IMR-90 (cell line): ENCODE measurements around the gene RNU2-63P. TPM values are rescaled to one million over a fixed set of nuclear protein-coding genes. Genes with fewer than 3 reads are reported as not detected.

Experiments
- ATAC-seq: fragments of 200-7000 bp; cut with Tn5 transposase; 2 replicates; pipeline ENCODE4 v1.9.1; 2020; ENCODE audit warnings: low read depth, mild to moderate bottlenecking, moderate library complexity
- BruUV-seq: library from RNA; stranded (reverse); fragments of 400-500 nt; replicated peaks from 2 replicates; lab custom pipeline; 2021; lab: Mats Ljungman, UMichigan
- CTCF ChIA-PET: fragments of 300-600 bp; formaldehyde crosslinking; extraction: SDS; loops from one replicate; lab custom pipeline; 2021; ENCODE audit warnings: antibody characterized with exemption; lab: Yijun Ruan, JAX
- POLR2A ChIA-PET: fragments of 300-600 bp; sonication (Branson Sonifier 250); formaldehyde crosslinking; loops from one replicate; lab custom pipeline; 2022; ENCODE audit warnings: antibody characterized with exemption; ENCODE audit not compliant: unreplicated experiment; lab: Charles Lee
- DNase-seq: peaks from one replicate; pipeline ENCODE4 v3.0.0; 2013
- H2AFZ ChIP-seq: replicated peaks from 2 replicates; pipeline ENCODE3; 2013; ENCODE audit warnings: low read length, mild to moderate bottlenecking; ENCODE audit not compliant: poor library complexity
- H2AK5ac ChIP-seq: 2 replicates; pipeline ENCODE4 v1.6.1; 2013; ENCODE audit warnings: low read depth, low read length, inconsistent platforms
- H2AK9ac ChIP-seq: replicated peaks from 2 replicates; pipeline ENCODE3; 2013; ENCODE audit warnings: mild to moderate bottlenecking, low read depth, low read length, moderate library complexity; ENCODE audit not compliant: poor library complexity
- H2BK120ac ChIP-seq: 2 replicates; pipeline ENCODE4 v1.6.1; 2013; ENCODE audit warnings: low read depth, low read length, inconsistent platforms
- H2BK15ac ChIP-seq: 3 replicates; pipeline ENCODE4 v1.6.1; 2013; ENCODE audit warnings: low read depth, low read length, inconsistent platforms
- H2BK20ac ChIP-seq: 2 replicates; pipeline ENCODE4 v1.6.1; 2013; ENCODE audit warnings: low read depth, mild to moderate bottlenecking, inconsistent platforms, low read length, moderate library complexity
- H2BK5ac ChIP-seq: 2 replicates; pipeline ENCODE4 v1.6.1; 2013; ENCODE audit warnings: mild to moderate bottlenecking, low read depth, low read length, inconsistent platforms; ENCODE audit not compliant: poor library complexity, severe bottlenecking
- H3K14ac ChIP-seq: replicated peaks from 2 replicates; pipeline ENCODE4 v1.6.1; 2013; ENCODE audit warnings: low read depth, low read length, inconsistent platforms
- H3K18ac ChIP-seq: 2 replicates; pipeline ENCODE4 v1.6.1; 2013; ENCODE audit warnings: low read depth, low read length, control low read depth
- H3K23ac ChIP-seq: 2 replicates; pipeline ENCODE4 v1.6.1; 2013; ENCODE audit warnings: low read depth, low read length, inconsistent platforms
- H3K27ac ChIP-seq: 2 replicates; pipeline ENCODE4 v1.5.1; 2013; ENCODE audit warnings: mild to moderate bottlenecking, control low read depth, low read length; ENCODE audit not compliant: insufficient read depth
- H3K27me3 ChIP-seq: 2 replicates; pipeline ENCODE4 v1.6.1; 2013; ENCODE audit warnings: low read length; ENCODE audit not compliant: control insufficient read depth, insufficient read depth
- H3K36me3 ChIP-seq: 2 replicates; pipeline ENCODE4 v1.6.1; 2013; ENCODE audit warnings: low read length, mixed read lengths; ENCODE audit not compliant: control insufficient read depth, insufficient read depth
- H3K4ac ChIP-seq: 2 replicates; pipeline ENCODE4 v1.6.1; 2013; ENCODE audit warnings: low read depth, low read length, inconsistent platforms
- H3K4me1 ChIP-seq: 2 replicates; pipeline ENCODE4 v1.6.1; 2013; ENCODE audit warnings: low read length, mixed read lengths; ENCODE audit not compliant: control insufficient read depth, insufficient read depth
- H3K4me2 ChIP-seq: 2 replicates; pipeline ENCODE4 v1.6.1; 2013; ENCODE audit warnings: low read depth, mild to moderate bottlenecking, control low read depth, low read length, moderate library complexity
- H3K4me3 ChIP-seq: 2 replicates; pipeline ENCODE4 v1.5.1; 2013; ENCODE audit warnings: low read depth, mild to moderate bottlenecking, control low read depth, low read length, moderate library complexity; ENCODE audit not compliant: insufficient read depth
- H3K56ac ChIP-seq: 2 replicates; pipeline ENCODE4 v1.6.1; 2013; ENCODE audit warnings: low read length, inconsistent platforms; ENCODE audit not compliant: insufficient read depth; ENCODE audit errors: extremely low read depth
- H3K79me1 ChIP-seq, 2 experiments: 2 replicates each; pipeline ENCODE4 v1.6.1; 2013; ENCODE audit warnings: low read length in 2 of 2, inconsistent platforms in 1 of 2, low read depth in 1 of 2
- H3K9ac ChIP-seq: 2 replicates; pipeline ENCODE4 v1.6.1; 2013; ENCODE audit warnings: low read depth, low read length, control low read depth
- H3K9me1 ChIP-seq: 2 replicates; pipeline ENCODE4 v1.6.1; 2013; ENCODE audit warnings: low read length, inconsistent platforms; ENCODE audit not compliant: insufficient read depth
- H3K9me3 ChIP-seq: 2 replicates; pipeline ENCODE4 v1.6.1; 2013; ENCODE audit warnings: low read length; ENCODE audit not compliant: control insufficient read depth, insufficient read depth
- H4K20me1 ChIP-seq: 2 replicates; pipeline ENCODE4 v1.6.1; 2013; ENCODE audit warnings: low read length, inconsistent platforms; ENCODE audit not compliant: insufficient read depth
- H4K5ac ChIP-seq: 2 replicates; pipeline ENCODE4 v1.6.1; 2013; ENCODE audit warnings: mild to moderate bottlenecking, low read depth, low read length, control low read depth
- H4K8ac ChIP-seq, 2 experiments: 2 replicates each; pipeline ENCODE4 v1.6.1; 2013; ENCODE audit warnings: low read depth in 2 of 2, low read length in 2 of 2, control low read depth in 1 of 2, inconsistent platforms in 1 of 2
- H4K91ac ChIP-seq: 2 replicates; pipeline ENCODE4 v1.6.1; 2013; ENCODE audit warnings: low read depth, low read length, inconsistent platforms; ENCODE audit not compliant: insufficient read depth
- BHLHE40 ChIP-seq: fragments of 150-350 bp; IDR thresholded peaks from 2 replicates; pipeline ENCODE4 v1.6.1; 2016; ENCODE audit warnings: mild to moderate bottlenecking, low read depth, low read length
- CEBPB ChIP-seq: IDR thresholded peaks from 2 replicates; pipeline ENCODE4 v1.6.1; 2012; ENCODE audit warnings: low read depth, low read length, improper control_type of control experiment
- CHD1 ChIP-seq: IDR thresholded peaks from 2 replicates; pipeline ENCODE4 v1.6.1; 2012; ENCODE audit warnings: low read depth, low read length, improper control_type of control experiment
- FOS ChIP-seq: fragments of 150-350 bp; IDR thresholded peaks from 2 replicates; pipeline ENCODE4 v1.6.1; 2016; ENCODE audit warnings: low read depth, low read length
- MAFK ChIP-seq: IDR thresholded peaks from 2 replicates; pipeline ENCODE4 v1.6.1; 2012; ENCODE audit warnings: low read depth, low read length, improper control_type of control experiment
- MAZ ChIP-seq: IDR thresholded peaks from 2 replicates; pipeline ENCODE4 v1.6.1; 2012; ENCODE audit warnings: low read depth, mild to moderate bottlenecking, low read length, improper control_type of control experiment, moderate library complexity, borderline replicate concordance
- MXI1 ChIP-seq: IDR thresholded peaks from 2 replicates; pipeline ENCODE4 v1.6.1; 2012; ENCODE audit warnings: low read depth, mild to moderate bottlenecking, low read length, moderate library complexity, borderline replicate concordance
- NFE2L2 ChIP-seq: fragments of 150-350 bp; IDR thresholded peaks from 2 replicates; pipeline ENCODE4 v1.6.1; 2016; ENCODE audit warnings: low read depth, mild to moderate bottlenecking, low read length
- POLR2A ChIP-seq: IDR thresholded peaks from 2 replicates; pipeline ENCODE4 v1.6.1; 2012; ENCODE audit warnings: mild to moderate bottlenecking, low read depth, low read length
- RAD21 ChIP-seq: IDR thresholded peaks from 2 replicates; pipeline ENCODE4 v1.6.1; 2012; ENCODE audit warnings: low read length, improper control_type of control experiment
- RCOR1 ChIP-seq: IDR thresholded peaks from 2 replicates; pipeline ENCODE4 v1.6.1; 2012; ENCODE audit warnings: mild to moderate bottlenecking, low read length, improper control_type of control experiment; ENCODE audit not compliant: insufficient replicate concordance
- RFX5 ChIP-seq: IDR thresholded peaks from 2 replicates; pipeline ENCODE4 v1.8.0; 2012; ENCODE audit warnings: low read depth, mild to moderate bottlenecking, low read length, moderate library complexity
- SMC3 ChIP-seq: fragments of 150-350 bp; IDR thresholded peaks from 2 replicates; pipeline ENCODE4 v1.6.1; 2016; ENCODE audit warnings: low read depth, mild to moderate bottlenecking, antibody characterized with exemption, low read length, moderate library complexity
- USF2 ChIP-seq: fragments of 150-350 bp; IDR thresholded peaks from 2 replicates; pipeline ENCODE4 v1.6.1; 2017; ENCODE audit warnings: mild to moderate bottlenecking, antibody characterized with exemption, low read length, low read depth
- WGBS, 2 experiments: methylation state at CpG; one replicate each; pipeline versions ENCODE4 v1.1.5 to v1.1.7; 2013; ENCODE audit warnings: missing lambda C conversion rate in 2 of 2; ENCODE audit not compliant: insufficient read length in 1 of 2; ENCODE audit errors: extremely low coverage in 2 of 2; 5-methylcytosine and 5-hydroxymethylcytosine counted together
- dilution Hi-C: fragments of 300-500 bp; cut with HindIII; formaldehyde crosslinking; loops from one replicate; pipeline ENCODE4 v1.14.3; 2018; ENCODE audit warnings: low sequenced_read_pairs; ENCODE audit not compliant: unreplicated experiment
- in situ Hi-C: fragments of 300-500 bp; cut with MboI; formaldehyde crosslinking; loops from 3 replicates; pipeline ENCODE4 v1.14.3; 2019; ENCODE audit warnings: low sequenced_read_pairs, inconsistent platforms, mixed read lengths
- intact Hi-C: fragments of 100-400 bp; cut with micrococcal nuclease; formaldehyde crosslinking; loops from 2 replicates; pipeline ENCODE4 v1.10.0; 2022
- polyA plus RNA-seq, 3 experiments: library from polyadenylated mRNA; depleted of rRNA; stranded (reverse); fragments of >200 nt; gene quantifications; 2 replicates each; pipeline ENCODE4 v1.2.3, GENCODE V29; 2012; ENCODE audit warnings: low replicate concordance in 1 of 3
- total RNA-seq: library from RNA; depleted of rRNA; stranded (reverse); fragments of >200 nt; gene quantifications from 2 replicates; pipeline ENCODE4 v1.2.3, GENCODE V29; 2012
- TF ChIP-seq, protein P1 (sequence below): conservative IDR thresholded peaks from 2 replicates; pipeline ENCODE4 v1.5.1; 2012; ENCODE audit warnings: mild to moderate bottlenecking, low read depth, low read length, improper control_type of control experiment
- TF ChIP-seq, protein P2 (sequence below): fragments of 150-350 bp; IDR thresholded peaks from 2 replicates; pipeline ENCODE4 v1.6.1; 2016; ENCODE audit warnings: low read depth, mild to moderate bottlenecking, low read length, moderate library complexity, borderline replicate concordance

The RNU2-63P gene
- total and polyA plus RNA-seq, 2 of the 4 experiments (the other 2 are of a cell fraction) = under 0.01 TPM; not detected in 1

- Histone ChIP-seq H3K18ac (no peak overlapping the region), H3K4me3 (no peak overlapping the region), H3K14ac (no peak overlapping the region), H2BK15ac (no peak overlapping the region), H2AK9ac (no peak overlapping the region), H3K56ac (no peak overlapping the region), H3K9me1 (no peaks in the 10 kb centered on the region; the same call in 1 of the 2 replicates), H3K79me1 (no peaks in the 10 kb centered on the region), H3K4ac (no peak overlapping the region), H3K27ac (no peak overlapping the region), H4K20me1 (no peaks in the 10 kb centered on the region), H4K5ac (no peak overlapping the region), H3K4me2 (no peak overlapping the region), H3K36me3 (no peaks in the 10 kb centered on the region), H3K9me3 (no peaks in the 10 kb centered on the region), H4K8ac (no peak overlapping the region), H3K4me1 (no peaks in the 10 kb centered on the region), H2BK120ac (no peak overlapping the region), H2BK20ac (no peak overlapping the region), H4K91ac (no peak overlapping the region), H3K9ac (no peak overlapping the region), H3K23ac (no peak overlapping the region), H3K27me3 (no peaks in the 10 kb centered on the region), H2BK5ac (no peak overlapping the region), H2AK5ac (no peak overlapping the region), H2AFZ (no peak overlapping the region)
- DNase-seq (no peak), ATAC-seq (no peak)
- in situ Hi-C loops = loop anchor here (25.0 kb wide), 1 partner anchor 799 kb away; no protein-coding TSS in a partner anchor
- no peak for TF ChIP-seq MAFK
- TF ChIP-seq, protein P1, sequence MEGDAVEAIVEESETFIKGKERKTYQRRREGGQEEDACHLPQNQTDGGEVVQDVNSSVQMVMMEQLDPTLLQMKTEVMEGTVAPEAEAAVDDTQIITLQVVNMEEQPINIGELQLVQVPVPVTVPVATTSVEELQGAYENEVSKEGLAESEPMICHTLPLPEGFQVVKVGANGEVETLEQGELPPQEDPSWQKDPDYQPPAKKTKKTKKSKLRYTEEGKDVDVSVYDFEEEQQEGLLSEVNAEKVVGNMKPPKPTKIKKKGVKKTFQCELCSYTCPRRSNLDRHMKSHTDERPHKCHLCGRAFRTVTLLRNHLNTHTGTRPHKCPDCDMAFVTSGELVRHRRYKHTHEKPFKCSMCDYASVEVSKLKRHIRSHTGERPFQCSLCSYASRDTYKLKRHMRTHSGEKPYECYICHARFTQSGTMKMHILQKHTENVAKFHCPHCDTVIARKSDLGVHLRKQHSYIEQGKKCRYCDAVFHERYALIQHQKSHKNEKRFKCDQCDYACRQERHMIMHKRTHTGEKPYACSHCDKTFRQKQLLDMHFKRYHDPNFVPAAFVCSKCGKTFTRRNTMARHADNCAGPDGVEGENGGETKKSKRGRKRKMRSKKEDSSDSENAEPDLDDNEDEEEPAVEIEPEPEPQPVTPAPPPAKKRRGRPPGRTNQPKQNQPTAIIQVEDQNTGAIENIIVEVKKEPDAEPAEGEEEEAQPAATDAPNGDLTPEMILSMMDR = no peak
- no peak for TF ChIP-seq CHD1
- TF ChIP-seq CEBPB = no peak
- no peak for TF ChIP-seq USF2
- no peak for TF ChIP-seq MXI1
- no peak for TF ChIP-seq POLR2A
- no peak for TF ChIP-seq RCOR1
- TF ChIP-seq RFX5 = no peak
- no peak for TF ChIP-seq MAZ
- TF ChIP-seq BHLHE40 = no peak
- no peak for TF ChIP-seq FOS
- no peak for TF ChIP-seq SMC3
- TF ChIP-seq, protein P2, sequence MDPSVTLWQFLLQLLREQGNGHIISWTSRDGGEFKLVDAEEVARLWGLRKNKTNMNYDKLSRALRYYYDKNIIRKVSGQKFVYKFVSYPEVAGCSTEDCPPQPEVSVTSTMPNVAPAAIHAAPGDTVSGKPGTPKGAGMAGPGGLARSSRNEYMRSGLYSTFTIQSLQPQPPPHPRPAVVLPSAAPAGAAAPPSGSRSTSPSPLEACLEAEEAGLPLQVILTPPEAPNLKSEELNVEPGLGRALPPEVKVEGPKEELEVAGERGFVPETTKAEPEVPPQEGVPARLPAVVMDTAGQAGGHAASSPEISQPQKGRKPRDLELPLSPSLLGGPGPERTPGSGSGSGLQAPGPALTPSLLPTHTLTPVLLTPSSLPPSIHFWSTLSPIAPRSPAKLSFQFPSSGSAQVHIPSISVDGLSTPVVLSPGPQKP = no peak
- no peak for TF ChIP-seq RAD21
- no peak for TF ChIP-seq NFE2L2
- dilution Hi-C loops = no loop called here
- BruUV-seq = no TSS peak
- WGBS, 2 experiments = no CpG with 5 or more reads among the region's 1 CpG
- ChIA-PET CTCF (no interaction called here), POLR2A (no interaction called here)
- intact Hi-C loops = loop anchor here (5.0 kb wide), 1 partner anchor 51 kb away; no protein-coding TSS in a partner anchor
Observed at GRCh38 chr2:88011011-88011410, 5.3 kb downstream of the RNU2-63P start.
